Vagina (tissue), 2 donors: ENCODE data around the gene CELF5.

Source experiments
- CTCF ChIP-seq, 3 experiments: fragments of 450-650 bp in 2 of 3; fragments of 200-600 bp in 1 of 3; sonication (generic) in 1 of 3; IDR thresholded peaks; one replicate each; pipeline ENCODE4 v1.5.1; 2017 to 2019; ENCODE audit warnings: antibody characterized with exemption in 3 of 3, mild to moderate bottlenecking in 2 of 3, moderate library complexity in 2 of 3
- POLR2A ChIP-seq, 2 donors: fragments of 450-650 bp; IDR thresholded peaks; one replicate each; pipeline ENCODE4 v1.6.1; 2017; ENCODE audit warnings: antibody characterized with exemption in 2 of 2, mild to moderate bottlenecking in 2 of 2, moderate library complexity in 2 of 2

GRCh38 chr19:3274245-3274941 lies 49.9 kb downstream of the CELF5 start:
- TF ChIP-seq CTCF (IDR thresholded peaks at IDR 0.05) (no peak), POLR2A (IDR thresholded peaks at IDR 0.05) (no peak)
